PC-3 (cell line): ENCODE measurements around the gene LBP. TPM values are rescaled to one million over a fixed set of nuclear protein-coding genes. Genes with fewer than 3 reads are reported as not detected.

Experiments
- ATAC-seq: fragments of 200-7000 bp; cut with Tn5 transposase; 2 replicates; pipeline ENCODE4 v1.9.1; 2020; ENCODE audit warnings: mild to moderate bottlenecking, moderate library complexity
- BruUV-seq: library from RNA; stranded (reverse); fragments of 400-500 nt; replicated peaks from 2 replicates; lab custom pipeline; 2021; lab: Mats Ljungman, UMichigan
- CTCF ChIA-PET: fragments of 300-600 bp; sonication (Branson Sonifier 250); formaldehyde crosslinking; loops from one replicate; lab custom pipeline; 2022; ENCODE audit warnings: antibody characterized with exemption; lab: Charles Lee
- POLR2A ChIA-PET: fragments of 300-600 bp; sonication (Branson Sonifier 250); formaldehyde crosslinking; loops from one replicate; lab custom pipeline; 2022; ENCODE audit warnings: antibody characterized with exemption; ENCODE audit not compliant: unreplicated experiment; lab: Charles Lee
- DNase-seq: peaks from one replicate; pipeline ENCODE4 v3.0.0-alpha.2; 2015
- H2AFZ ChIP-seq: fragments of 300-600 bp; sonication (generic); 2 replicates; pipeline ENCODE4 v1.6.0; 2016; ENCODE audit warnings: antibody characterized with exemption, low read length
- H3F3A ChIP-seq: fragments of 300-600 bp; sonication (generic); one replicate; pipeline ENCODE4 v1.6.0; 2017; ENCODE audit warnings: antibody characterized with exemption, low read length, control low read depth, mild to moderate bottlenecking; ENCODE audit not compliant: unreplicated experiment
- H3K27ac ChIP-seq: fragments of 300-600 bp; sonication (generic); 2 replicates; pipeline ENCODE4 v1.5.1; 2016; ENCODE audit warnings: mild to moderate bottlenecking, low read length
- H3K27me3 ChIP-seq: fragments of 300-600 bp; sonication (generic); 2 replicates; pipeline ENCODE4 v1.6.1; 2016; ENCODE audit warnings: low read length, mixed read lengths
- H3K36me3 ChIP-seq: fragments of 300-600 bp; sonication (generic); 2 replicates; pipeline ENCODE4 v1.6.1; 2016; ENCODE audit warnings: low read depth, mixed run types, low read length, mixed read lengths
- H3K4me1 ChIP-seq: fragments of 300-600 bp; sonication (generic); 2 replicates; pipeline ENCODE4 v1.5.1; 2016; ENCODE audit warnings: low read length; ENCODE audit not compliant: insufficient read depth
- H3K4me2 ChIP-seq: fragments of 300-600 bp; sonication (generic); 2 replicates; pipeline ENCODE4 v1.6.0; 2016; ENCODE audit warnings: low read length
- H3K4me3 ChIP-seq: fragments of 300-600 bp; sonication (generic); 2 replicates; pipeline ENCODE4 v1.5.1; 2016; ENCODE audit warnings: mild to moderate bottlenecking, low read length, mixed read lengths
- H3K79me2 ChIP-seq: fragments of 300-600 bp; sonication (generic); 2 replicates; pipeline ENCODE4 v1.6.1; 2017; ENCODE audit warnings: low read length, mixed read lengths
- H3K9ac ChIP-seq: fragments of 300-600 bp; sonication (generic); 2 replicates; pipeline ENCODE4 v1.6.0; 2016; ENCODE audit warnings: mild to moderate bottlenecking, low read length
- H3K9me2 ChIP-seq: fragments of 300-600 bp; sonication (generic); replicated peaks from 2 replicates; pipeline ENCODE4 v1.6.1; 2016; ENCODE audit warnings: mixed run types, low read length, mixed read lengths
- H3K9me3 ChIP-seq: fragments of 300-600 bp; sonication (generic); 2 replicates; pipeline ENCODE4 v1.6.1; 2016; ENCODE audit warnings: low read length, mixed read lengths
- H4K20me1 ChIP-seq: fragments of 300-600 bp; sonication (generic); 2 replicates; pipeline ENCODE4 v1.6.1; 2016; ENCODE audit warnings: low read length, mixed read lengths
- CTCF ChIP-seq: fragments of 300-600 bp; sonication (generic); conservative IDR thresholded peaks from 2 replicates; pipeline ENCODE4 v1.5.1; 2017; ENCODE audit warnings: antibody characterized with exemption, low read depth, mild to moderate bottlenecking, low read length
- EZH2 ChIP-seq: fragments of 300-600 bp; sonication (generic); IDR thresholded peaks from one replicate; pipeline ENCODE4 v1.6.1; 2017; ENCODE audit warnings: antibody characterized with exemption, mild to moderate bottlenecking, low read length; ENCODE audit not compliant: unreplicated experiment
- EZH2phosphoT487 ChIP-seq: fragments of 300-600 bp; sonication (generic); IDR thresholded peaks from 2 replicates; pipeline ENCODE4 v1.6.1; 2018; ENCODE audit warnings: mild to moderate bottlenecking, antibody characterized with exemption, low read length, borderline replicate concordance
- intact Hi-C: fragments of 100-400 bp; cut with micrococcal nuclease; formaldehyde crosslinking; loops from 2 replicates; pipeline ENCODE4 v1.9.0; 2023
- total RNA-seq: library from RNA; depleted of rRNA; stranded (reverse); fragments of >200 nt; gene quantifications from 2 replicates; pipeline ENCODE4 v1.2.3, GENCODE V29; 2014

The LBP gene
- total RNA-seq, 1 experiment from 2014 or later = not detected

GRCh38 chr20:38386004-38386403 lies 39.7 kb downstream of the LBP start:
- no peaks in the 10 kb centered on the region for H3K36me3 ChIP-seq
- H3K9ac ChIP-seq = no peak overlapping the region
- no peak for TF ChIP-seq EZH2
- no peak for TF ChIP-seq EZH2phosphoT487
- TF ChIP-seq CTCF = no peak
- POLR2A ChIA-PET = no interaction called here
- H3K27ac ChIP-seq = no peak overlapping the region
- no peaks in the 10 kb centered on the region for H3K9me3 ChIP-seq
- no peaks in the 10 kb centered on the region for H3K79me2 ChIP-seq
- ATAC-seq = no peak
- no peaks in the 10 kb centered on the region for H3K27me3 ChIP-seq
- 0 out of 2 replicates have a peak overlapping the region, but pooled peaks have one; percentile 7 for H2AFZ ChIP-seq
- no peaks in the 10 kb centered on the region for H3K4me1 ChIP-seq
- DNase-seq = no peak
- intact Hi-C loops = no loop called here
- CTCF ChIA-PET = no interaction called here
- no peak overlapping the region for H3K4me3 ChIP-seq
- no peaks in the 10 kb centered on the region for H3K9me2 ChIP-seq
- no TSS peak for BruUV-seq
- no peaks in the 10 kb centered on the region for H3F3A ChIP-seq
- H4K20me1 ChIP-seq = no peaks in the 10 kb centered on the region
- H3K4me2 ChIP-seq = no peak overlapping the region

- no peaks in the 10 kb centered on the region for H3K9me2 ChIP-seq
- H3K9me3 ChIP-seq = no peaks in the 10 kb centered on the region
- no peaks in the 10 kb centered on the region for H3F3A ChIP-seq
- no peak overlapping the region for H2AFZ ChIP-seq
- no peak for DNase-seq
- H3K4me2 ChIP-seq = no peak overlapping the region
- intact Hi-C loops = no loop called here
- H3K79me2 ChIP-seq = no peaks in the 10 kb centered on the region
- no peaks in the 10 kb centered on the region for H4K20me1 ChIP-seq
- H3K4me3 ChIP-seq = no peak overlapping the region
- BruUV-seq = no TSS peak
- no peak overlapping the region for H3K9ac ChIP-seq
- H3K36me3 ChIP-seq = no peaks in the 10 kb centered on the region
- H3K4me1 ChIP-seq = no peaks in the 10 kb centered on the region
- H3K27ac ChIP-seq = no peak overlapping the region
- ChIA-PET CTCF (no interaction called here), POLR2A (no interaction called here)
- TF ChIP-seq EZH2 = no peak
- TF ChIP-seq CTCF = no peak
- TF ChIP-seq EZH2phosphoT487 = no peak
- no peak for ATAC-seq
- no peaks in the 10 kb centered on the region for H3K27me3 ChIP-seq
These were observed 40.6 kb downstream of the LBP start for GRCh38 chr20:38386851-38387250.

GRCh38 chr20:38387953-38388352 lies 41.7 kb downstream of the LBP start:
- peak; percentile 48; the same call in 1 of the 2 replicates for ATAC-seq
- no peaks in the 10 kb centered on the region for H3K9me2 ChIP-seq
- DNase-seq = peak; percentile 7
- BruUV-seq = no TSS peak
- no peak overlapping the region for H3K4me3 ChIP-seq
- H3K27me3 ChIP-seq = no peaks in the 10 kb centered on the region
- no peaks in the 10 kb centered on the region for H3F3A ChIP-seq
- ChIA-PET POLR2A (interaction anchor here (0.5 kb wide), 1 partner anchor 38 kb away, joined by 15 read pairs; no protein-coding TSS in a partner anchor), CTCF (interaction anchor here (0.5 to 1.0 kb wide), 4 partner anchors 12 to 510 kb away, joined by 3 to 15 read pairs (median 6); no protein-coding TSS in a partner anchor)
- intact Hi-C loops = no loop called here
- no peak overlapping the region for H3K9ac ChIP-seq
- H3K36me3 ChIP-seq = no peaks in the 10 kb centered on the region
- no peak overlapping the region for H2AFZ ChIP-seq
- H4K20me1 ChIP-seq = no peaks in the 10 kb centered on the region
- no peaks in the 10 kb centered on the region for H3K9me3 ChIP-seq
- H3K27ac ChIP-seq = no peak overlapping the region
- TF ChIP-seq EZH2phosphoT487 = no peak
- peak; percentile 25; the same call in 1 of the 2 replicates for TF ChIP-seq CTCF
- TF ChIP-seq EZH2 = no peak
- no peaks in the 10 kb centered on the region for H3K4me1 ChIP-seq
- no peaks in the 10 kb centered on the region for H3K79me2 ChIP-seq
- no peak overlapping the region for H3K4me2 ChIP-seq
